ENCODE results near the gene FDX2.

The FDX2 gene

GRCh38 chr19:10332965-10333757 is 17.3 kb upstream of the FDX2 start, which contains the start of gene RAVER1:
Gene RAVER1 (minus strand): TSS chr19:10333529. CDS start chr19:10333507, 22 bp downstream.
- DNase-seq, result peak; percentile 97

- DNase-seq, result no peak
These were observed 16.5 kb upstream of the FDX2 start for GRCh38 chr19:10332158-10332964.

DNA sequence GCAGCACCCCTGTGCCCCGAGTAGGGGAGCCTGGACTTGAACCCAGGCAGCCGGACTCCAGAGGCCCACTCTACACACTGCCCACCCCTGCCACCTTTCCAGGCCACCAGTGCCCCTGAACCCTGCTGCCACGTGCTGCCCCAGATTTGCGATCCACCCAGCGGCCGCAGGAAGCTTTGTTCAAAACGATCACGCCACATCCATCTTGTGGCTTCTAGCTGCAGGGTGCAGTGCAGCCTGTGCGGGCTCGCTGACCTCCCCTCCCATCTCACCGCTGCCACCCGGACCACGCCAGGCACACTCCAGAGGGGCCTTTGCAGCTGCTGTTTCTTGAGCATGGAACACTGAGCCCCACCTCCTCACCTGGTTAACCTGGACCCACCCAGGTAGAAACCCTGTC is 13.7 kb upstream of the FDX2 start:
- DNase-seq, result no peak

GRCh38 chr19:10328558-10329429 is 13.0 kb upstream of the FDX2 start:
- no peak for DNase-seq

DNA sequence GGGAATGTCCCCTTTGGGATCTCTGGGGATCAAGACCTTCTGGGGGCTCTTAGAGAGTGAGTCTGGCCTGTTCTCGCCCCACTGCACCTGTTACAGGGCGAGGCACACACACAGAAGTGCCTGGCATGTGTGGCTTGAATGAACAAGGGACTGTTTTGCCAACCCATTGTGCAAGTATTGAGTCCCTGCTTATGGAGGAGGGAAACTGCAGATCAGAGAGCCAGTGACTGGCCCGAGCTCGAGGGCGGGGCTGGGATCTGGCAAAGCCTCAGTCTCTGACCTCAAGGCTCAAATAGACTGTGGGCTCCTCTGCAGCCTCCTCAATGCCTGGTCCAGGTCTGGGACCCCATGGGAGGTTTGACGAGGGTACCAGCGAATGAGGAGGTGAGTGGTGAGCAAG is 12.0 kb upstream of the FDX2 start:
- no peak for DNase-seq

GRCh38 chr19:10325732-10326131 is 9.9 kb upstream of the FDX2 start:
- no peak for DNase-seq

DNA sequence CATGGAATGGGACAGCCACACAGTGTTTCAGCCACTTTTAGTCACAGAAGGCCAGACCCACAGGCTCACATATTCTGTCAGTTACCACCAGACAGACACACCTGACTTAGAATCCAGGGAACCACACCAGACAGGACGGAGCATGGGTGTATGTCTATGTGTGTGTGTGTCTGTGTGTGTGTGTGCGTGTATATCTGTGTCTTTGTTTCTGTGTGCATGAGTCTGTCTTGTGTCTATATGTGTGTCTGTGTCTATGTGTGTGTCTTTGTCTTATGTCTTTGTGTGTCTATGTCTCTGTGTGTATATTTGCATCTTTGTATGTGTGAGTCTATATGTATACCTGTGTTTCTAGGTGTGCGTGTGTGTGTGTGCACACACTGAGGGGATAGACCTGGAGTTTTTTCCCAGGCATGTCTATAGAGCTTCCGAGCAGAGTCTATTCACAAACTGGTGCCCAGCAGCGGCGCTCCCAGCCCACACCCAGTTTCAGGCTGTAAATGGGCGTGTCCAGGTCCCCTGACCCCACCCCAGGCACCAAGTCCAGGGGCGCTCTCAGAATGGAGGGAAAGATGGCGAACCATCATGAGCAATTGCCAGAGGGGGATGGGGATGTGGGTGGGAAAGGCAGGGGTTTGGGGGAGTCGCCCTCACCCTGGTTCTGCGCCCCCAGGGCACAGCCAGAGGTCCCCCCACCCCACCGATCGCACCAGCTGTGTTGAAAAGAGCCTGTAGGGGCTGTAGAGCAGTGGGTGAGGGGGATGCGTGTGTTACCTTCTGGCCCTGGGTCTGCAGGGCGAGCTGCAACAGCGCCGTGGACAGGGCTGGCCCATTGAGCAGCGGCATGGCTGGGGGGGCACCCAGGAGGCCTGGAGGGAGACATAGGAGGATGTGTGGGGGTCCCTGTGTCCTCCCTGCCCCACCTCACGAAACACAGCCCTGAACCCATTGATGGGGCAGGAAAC is 6.3 kb upstream of the FDX2 start:
- DNase-seq, result no peak

DNA sequence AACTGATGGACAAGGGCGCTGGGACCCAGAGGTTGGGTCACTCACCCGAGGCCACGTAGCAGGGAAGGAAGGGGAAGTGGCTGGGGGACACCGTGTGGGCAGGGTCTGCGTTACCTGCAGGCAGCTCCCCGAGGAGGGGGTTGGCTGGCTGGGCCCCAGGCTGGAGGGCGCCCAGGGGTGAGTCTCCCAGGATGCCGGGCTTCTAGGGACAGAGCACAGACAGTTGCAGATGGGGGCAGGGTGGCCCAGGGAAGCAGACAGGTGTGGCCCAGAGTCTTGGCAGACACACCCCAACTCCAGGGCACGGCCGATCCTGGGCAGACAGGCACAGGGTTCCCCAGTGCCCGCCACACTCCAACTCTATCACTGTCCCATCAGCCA is 5.6 kb upstream of the FDX2 start:
- no peak for DNase-seq

GRCh38 chr19:10320602-10321416 is 5.0 kb upstream of the FDX2 start:
- no peak for DNase-seq

DNA sequence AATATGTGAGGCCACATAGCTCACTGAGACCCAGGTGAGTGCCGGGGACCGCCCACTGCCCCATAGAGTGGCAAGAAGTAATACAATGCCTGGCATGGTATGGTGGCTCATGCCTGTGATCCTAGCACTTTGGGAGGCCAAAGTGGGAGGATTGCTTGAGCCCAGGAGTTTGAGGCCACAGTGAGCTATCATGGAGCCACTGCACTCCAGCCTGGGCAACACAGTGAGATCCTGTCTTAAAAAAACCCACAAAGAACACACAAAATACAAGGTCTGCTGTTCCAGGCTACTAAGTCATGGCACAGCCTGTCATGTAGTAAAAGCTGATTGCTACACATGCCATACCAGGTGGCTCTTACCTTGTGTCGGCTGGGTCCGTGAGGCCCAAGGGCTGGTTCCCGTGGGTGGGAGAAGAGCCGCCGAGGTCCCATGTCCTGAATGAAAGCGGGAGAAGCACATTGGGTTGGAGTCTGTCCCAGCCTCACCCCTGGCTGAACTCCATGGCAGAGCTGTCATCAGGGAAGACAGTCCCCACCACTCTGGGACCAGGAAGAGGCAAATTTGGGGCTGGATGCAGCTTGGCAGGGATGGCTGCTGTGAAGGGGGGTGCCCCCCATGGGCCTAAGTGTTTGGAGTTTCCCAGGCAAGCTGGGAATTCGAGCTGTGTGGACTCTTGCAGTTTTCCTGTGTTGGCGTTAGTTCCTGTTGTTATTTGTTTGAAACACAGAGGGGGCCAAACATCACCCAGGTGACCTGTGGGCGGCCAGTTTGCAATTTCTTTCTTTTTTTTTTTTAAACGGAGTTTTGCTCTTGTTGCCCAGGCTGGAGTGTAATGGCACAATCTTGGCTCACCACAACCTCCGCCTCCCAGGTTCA is 3.2 kb upstream of the FDX2 start:
- no peak for DNase-seq

GRCh38 chr19:10317857-10318462 is 2.1 kb upstream of the FDX2 start:
- DNase-seq, result no peak

- DNase-seq, result no peak
These were observed 1.4 kb upstream of the FDX2 start for GRCh38 chr19:10317045-10317856.

DNA sequence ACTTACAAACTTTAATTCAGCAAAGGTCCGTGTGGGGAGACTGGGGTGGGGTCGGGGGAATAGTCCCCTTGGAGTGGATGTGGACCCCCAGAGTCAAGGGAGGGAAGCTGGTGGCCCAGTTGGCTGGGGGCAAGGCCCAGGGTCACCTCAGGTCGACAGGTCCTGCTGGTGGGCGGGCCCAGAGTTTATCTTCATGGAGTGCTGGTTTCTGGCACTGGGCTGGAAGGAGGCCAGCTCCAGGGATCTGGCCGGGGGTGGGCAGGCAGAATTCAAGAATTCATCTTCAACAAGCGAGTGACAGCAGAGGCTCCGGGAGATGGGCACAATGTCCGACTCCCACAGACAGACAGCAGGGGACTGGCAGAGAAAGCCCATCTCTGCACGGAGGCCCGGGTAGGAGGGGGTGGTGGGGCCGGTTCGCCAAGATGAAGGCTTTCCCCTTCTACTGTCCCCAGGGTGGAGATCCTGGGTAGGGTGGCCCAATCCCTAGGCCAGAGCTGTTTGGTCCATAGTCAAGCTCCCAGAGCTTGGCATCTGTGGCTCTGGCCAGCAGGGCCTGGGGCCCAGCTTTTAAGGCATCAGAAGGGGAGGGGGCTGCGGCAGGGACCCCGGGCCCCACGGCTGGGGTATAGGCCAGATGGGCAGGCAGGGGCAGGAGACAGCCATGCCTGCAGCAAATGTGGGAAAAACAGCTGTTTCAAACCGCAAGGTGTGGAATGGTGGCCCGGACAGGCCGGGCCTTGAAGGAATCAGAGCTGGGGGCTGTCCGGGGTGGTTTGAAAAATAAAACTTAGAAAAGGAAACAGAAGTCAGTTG is 622 bp upstream of the FDX2 start:
- no peak for DNase-seq

GRCh38 chr19:10309423-10309822 is 6.4 kb downstream of the FDX2 start, which contains the start of gene ZGLP1:
Gene ZGLP1 (minus strand): TSS chr19:10309815.
- no peak for DNase-seq

GRCh38 chr19:10306327-10306726 is 9.5 kb downstream of the FDX2 start:
- no peak for DNase-seq

DNA sequence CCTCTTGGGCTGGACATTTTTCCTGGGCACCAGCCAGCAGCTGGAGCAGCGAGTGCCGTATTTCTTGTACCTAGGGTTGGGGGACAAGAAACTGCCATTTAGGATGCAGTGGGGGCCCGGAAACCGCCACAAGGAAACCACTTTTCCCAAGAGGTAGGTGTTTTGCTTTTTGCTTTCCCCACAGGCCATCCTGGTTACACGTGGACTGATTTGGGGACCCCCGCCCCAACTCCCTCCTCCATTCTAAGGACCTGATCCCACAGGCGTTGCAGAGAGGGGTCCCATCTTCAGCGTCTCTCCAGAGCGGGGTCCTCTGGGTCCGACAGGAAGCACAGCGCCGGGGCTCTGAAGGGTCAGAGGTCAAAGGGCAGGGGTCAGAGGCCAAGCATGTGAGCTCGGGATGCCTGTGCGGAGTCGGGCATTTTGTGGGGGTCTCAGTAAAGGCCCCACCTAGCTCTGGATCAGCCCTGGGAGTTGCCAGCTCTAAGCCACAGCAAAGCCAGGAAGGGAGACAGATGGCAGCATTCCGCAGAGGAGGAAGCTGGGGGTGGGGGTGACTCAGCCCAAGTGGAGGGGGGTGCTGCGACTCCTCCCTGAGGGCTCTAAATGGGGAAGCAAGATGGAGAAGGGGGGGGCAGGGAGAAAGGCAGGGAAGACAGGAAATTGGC is 10.5 kb downstream of the FDX2 start:
- no peak for DNase-seq

Data from NCI-H1092 (cell line).